IMR-90 (cell line): ENCODE results near the gene SUGT1.

Source experiments
- BHLHE40 ChIP-seq: fragments of 150-350 bp; IDR thresholded peaks from 2 replicates; pipeline ENCODE4 v1.6.1; 2016; ENCODE audit warnings: mild to moderate bottlenecking, low read depth, low read length
- CTCF ChIP-seq: conservative IDR thresholded peaks from 2 replicates; pipeline ENCODE4 v1.5.1; 2012; ENCODE audit warnings: mild to moderate bottlenecking, low read depth, low read length, improper control_type of control experiment
- MAFK ChIP-seq: IDR thresholded peaks from 2 replicates; pipeline ENCODE4 v1.6.1; 2012; ENCODE audit warnings: low read depth, low read length, improper control_type of control experiment
- MAZ ChIP-seq: IDR thresholded peaks from 2 replicates; pipeline ENCODE4 v1.6.1; 2012; ENCODE audit warnings: low read depth, mild to moderate bottlenecking, low read length, improper control_type of control experiment, moderate library complexity, borderline replicate concordance
- POLR2A ChIP-seq: IDR thresholded peaks from 2 replicates; pipeline ENCODE4 v1.6.1; 2012; ENCODE audit warnings: mild to moderate bottlenecking, low read depth, low read length
- RAD21 ChIP-seq: IDR thresholded peaks from 2 replicates; pipeline ENCODE4 v1.6.1; 2012; ENCODE audit warnings: low read length, improper control_type of control experiment
- RFX5 ChIP-seq: IDR thresholded peaks from 2 replicates; pipeline ENCODE4 v1.8.0; 2012; ENCODE audit warnings: low read depth, mild to moderate bottlenecking, low read length, moderate library complexity

- TF ChIP-seq POLR2A, result no peak
- TF ChIP-seq RFX5, result no peak
- TF ChIP-seq CTCF, result no peak
- TF ChIP-seq RAD21, result no peak
- no peak for TF ChIP-seq MAZ
- no peak for TF ChIP-seq MAFK
- TF ChIP-seq BHLHE40, result no peak
Measured at GRCh38 chr13:52615134-52615801, 37.4 kb upstream of the SUGT1 start.
